HG03103 (cell line): Measurements from ENCODE around the gene ARMC10.
"Not testable (repeated sequence)": the region's sequence is repeated elsewhere in the genome, so short reads cannot be mapped to it uniquely, and the experiment has no call there.

Experiments
- ATAC-seq: cut with Tn5 transposase; IDR thresholded peaks from one replicate; pipeline ENCODE4 v1.9.1; 2021; ENCODE audit warnings: low read depth; ENCODE audit not compliant: unreplicated experiment

The ARMC10 gene

DNA sequence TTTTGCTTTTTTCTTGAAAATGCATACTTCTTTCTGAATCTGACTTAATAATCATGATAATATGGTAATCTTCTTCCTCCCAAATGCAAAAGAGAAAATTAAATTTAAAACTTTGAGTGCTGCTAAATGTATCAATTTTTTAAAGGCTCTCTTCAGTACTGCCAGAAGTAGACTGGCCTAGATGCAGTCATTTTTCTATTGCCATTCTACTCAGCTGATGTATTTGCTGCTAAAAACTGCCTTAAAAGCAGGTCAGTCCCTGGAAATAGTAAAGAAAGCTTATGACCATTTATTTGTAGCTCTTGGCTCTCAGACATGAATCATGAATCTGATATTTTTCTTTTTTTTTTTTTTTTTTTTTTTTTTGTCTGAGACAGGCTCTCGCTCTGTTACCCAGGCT is 45.4 kb downstream of the ARMC10 start:
- ATAC-seq: no peak

DNA sequence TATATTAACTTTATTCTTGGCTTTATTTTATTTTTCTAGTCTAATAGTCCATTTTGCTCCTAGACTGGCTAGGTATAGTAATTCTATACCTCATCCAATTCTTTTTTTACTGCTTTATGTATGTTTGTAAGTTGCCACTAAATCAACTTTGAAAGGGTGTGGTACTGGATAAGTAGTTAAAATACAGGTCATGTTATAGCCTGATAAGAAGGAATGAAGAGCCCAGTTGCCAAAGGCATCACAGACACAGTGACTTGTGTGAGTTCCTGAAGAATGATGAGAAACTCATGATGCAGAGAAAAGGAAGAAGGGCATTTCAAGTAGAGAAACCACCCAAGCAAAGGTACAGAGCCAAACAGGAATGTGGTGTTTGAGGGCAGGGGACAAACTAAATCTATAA is 46.7 kb downstream of the ARMC10 start:
- no peak for ATAC-seq

DNA sequence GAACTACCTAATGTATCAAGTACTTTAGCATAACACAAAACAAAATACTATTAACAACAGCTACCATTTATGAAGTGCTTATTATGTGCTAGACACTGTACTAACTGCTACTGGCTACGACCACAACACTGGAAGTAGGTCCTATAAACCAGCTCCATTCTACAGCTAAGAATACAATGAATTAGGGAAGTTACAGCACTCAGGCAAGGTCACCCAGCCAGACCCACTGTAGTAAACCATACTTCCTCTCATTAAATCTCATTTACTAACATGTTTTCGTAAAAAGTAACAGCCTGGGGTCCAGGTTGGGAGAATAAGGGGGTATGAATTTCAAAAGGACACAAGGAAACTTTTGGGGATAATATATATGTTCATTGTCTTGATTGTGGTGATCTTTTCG is 48.6 kb downstream of the ARMC10 start:
- no peak for ATAC-seq

DNA sequence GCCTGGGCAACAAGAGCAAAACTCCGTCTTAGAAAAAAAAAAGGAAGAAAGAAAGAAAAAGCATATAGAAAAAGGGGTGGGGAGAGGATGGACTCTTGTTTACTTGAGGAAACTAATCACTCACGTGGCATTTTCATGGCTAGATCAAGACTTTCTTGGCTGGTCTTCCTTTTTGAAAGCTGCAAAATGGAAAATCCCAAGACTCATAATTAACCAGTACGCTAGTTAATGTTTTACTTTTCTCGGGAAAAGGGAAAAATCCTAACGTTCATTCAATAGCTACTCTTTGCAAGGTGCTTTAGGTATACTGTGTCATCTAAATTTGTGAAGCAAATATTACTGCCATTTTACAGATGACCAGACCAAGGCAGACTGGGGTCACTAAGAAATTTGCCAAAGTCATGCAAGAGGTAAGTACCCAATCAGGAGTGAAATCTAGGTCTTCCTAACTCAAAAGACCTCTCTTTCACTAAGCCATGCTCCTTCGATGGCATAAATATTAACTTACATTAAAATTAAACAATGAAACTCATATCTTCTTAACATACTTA is 49.6 kb downstream of the ARMC10 start:
- no peak for ATAC-seq

GRCh38 chr7:103127006-103127405 is 52.1 kb downstream of the ARMC10 start:
- no peak for ATAC-seq

GRCh38 chr7:103129702-103130549 is 55.0 kb downstream of the ARMC10 start:
- ATAC-seq: no peak

DNA sequence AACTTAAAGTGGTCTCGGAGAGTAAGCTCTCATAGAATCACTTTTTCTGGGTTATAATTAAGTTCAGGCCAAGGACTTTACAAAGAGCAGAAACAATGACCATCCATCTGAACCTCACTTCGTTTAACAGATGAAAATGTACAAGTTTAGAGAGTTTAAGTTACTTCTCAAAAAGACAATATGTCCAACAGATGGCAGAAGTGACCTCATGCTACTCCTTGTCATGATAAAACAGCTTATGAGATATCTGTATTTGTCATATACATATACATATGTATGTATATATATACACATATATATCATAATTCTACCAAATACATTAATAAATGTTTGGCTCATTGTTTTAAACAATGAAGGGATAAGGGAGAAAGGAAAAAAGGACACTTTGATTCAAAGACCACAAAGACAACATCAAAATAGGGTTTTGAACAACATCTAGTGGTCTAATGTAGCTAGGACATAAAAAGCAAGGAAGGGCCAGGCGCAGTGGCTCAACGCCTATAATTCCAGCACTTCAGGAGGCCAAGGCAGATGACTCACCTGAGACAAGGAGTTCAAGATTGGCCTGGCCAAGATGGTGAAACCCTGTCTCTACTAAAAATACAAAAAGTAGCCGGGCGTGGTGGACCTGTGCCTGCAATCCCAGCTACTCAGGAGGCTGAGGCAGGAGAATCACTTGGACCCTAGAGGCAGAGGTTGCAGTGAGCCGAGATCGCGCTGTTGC is 56.1 kb downstream of the ARMC10 start:
- ATAC-seq: no peak

GRCh38 chr7:103132995-103133688 is 58.2 kb downstream of the ARMC10 start:
- no peak for ATAC-seq

- no peak for ATAC-seq
These were observed 60.1 kb downstream of the ARMC10 start for GRCh38 chr7:103134836-103135554.

GRCh38 chr7:103140061-103140460 is 65.1 kb downstream of the ARMC10 start:
- no peak for ATAC-seq

DNA sequence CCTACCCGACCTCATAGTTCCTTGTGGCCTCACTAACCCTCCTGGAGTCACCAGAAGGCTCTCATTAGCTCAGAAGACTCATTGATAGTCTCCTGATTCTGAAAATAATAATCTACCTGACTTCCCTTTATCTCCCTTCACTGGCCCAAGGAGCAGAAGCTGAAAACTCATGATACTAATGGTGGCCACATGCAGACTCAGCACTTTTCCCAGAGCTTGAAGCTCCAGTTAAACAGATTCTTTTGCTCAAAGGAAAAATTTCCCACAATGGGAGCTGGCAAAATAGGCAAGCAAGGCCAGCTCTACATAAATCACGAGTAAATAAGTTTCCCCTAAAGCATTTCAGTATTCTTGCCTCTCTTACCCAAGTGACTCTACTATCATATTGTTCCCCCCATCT is 65.7 kb downstream of the ARMC10 start:
- ATAC-seq: no peak

DNA sequence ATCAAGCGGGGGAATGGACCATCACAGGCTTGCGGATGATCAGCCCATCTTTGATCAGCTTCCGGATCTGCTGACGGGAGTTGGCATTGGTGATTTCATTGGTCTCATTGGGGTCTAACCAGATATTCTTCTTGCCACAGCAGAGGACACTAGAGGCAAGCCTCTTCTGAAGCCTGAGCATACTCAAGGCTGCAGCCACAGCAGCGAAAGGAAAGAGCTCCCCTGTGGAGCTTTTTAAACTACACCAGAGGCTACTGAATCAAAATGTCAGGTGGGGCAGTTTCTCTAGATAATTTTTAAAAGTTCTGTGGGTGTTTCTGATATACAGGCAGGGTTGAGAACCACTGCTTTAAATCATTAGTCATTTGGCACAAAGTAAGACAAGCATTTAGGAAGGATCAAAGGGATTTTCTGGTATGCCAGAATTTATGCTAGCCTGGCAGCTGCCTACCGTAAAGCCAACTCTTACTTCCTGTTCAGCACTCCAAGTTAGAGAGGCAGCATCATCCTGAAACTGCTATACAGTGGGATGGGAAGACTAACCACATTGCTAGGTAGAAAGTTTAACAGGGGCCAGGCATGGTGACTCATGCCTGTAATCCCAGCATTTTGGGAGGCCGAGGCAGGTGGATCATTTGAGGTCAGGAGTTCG is 66.9 kb downstream of the ARMC10 start:
- no peak for ATAC-seq

- ATAC-seq: no peak
These were observed 67.6 kb downstream of the ARMC10 start for GRCh38 chr7:103142494-103142893.

DNA sequence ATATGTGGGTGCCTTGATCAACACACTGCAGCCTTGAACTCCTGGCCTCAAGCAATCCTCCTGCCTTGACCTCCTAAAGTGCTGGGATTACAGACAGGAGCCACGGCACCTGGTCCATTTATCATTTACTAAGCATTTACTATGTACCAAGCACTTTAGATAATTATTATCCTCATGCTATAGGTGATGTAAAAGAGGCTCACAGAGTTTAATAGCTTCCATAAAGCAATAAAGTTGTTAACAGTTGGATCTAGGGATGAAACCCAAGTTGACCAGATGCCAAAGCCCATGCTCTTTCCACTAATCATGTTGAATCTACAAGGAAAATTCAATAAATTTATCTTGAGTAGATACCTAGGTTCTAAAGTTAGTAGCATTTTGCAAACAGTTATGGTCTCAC is 68.9 kb downstream of the ARMC10 start:
- no peak for ATAC-seq

DNA sequence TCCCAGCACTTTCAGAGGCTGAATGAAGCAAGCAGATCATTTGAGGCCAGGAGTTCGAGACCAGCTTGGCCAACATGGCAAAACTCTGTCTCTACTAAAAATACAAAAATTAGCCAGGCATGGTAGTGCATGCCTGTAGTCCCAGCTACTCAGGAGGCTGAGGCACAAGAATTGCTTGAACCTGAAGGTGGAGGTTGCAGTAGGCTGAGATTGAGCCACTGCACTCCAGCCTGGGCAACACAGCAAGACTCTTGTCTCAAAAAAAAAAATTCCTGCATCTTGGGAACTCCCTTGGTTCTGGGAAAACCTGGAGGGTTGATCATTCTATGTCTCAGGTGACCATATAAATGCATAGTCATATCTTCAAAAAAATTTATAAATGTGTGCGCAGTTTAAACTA is 69.8 kb downstream of the ARMC10 start:
- ATAC-seq: not testable (repeated sequence)

DNA sequence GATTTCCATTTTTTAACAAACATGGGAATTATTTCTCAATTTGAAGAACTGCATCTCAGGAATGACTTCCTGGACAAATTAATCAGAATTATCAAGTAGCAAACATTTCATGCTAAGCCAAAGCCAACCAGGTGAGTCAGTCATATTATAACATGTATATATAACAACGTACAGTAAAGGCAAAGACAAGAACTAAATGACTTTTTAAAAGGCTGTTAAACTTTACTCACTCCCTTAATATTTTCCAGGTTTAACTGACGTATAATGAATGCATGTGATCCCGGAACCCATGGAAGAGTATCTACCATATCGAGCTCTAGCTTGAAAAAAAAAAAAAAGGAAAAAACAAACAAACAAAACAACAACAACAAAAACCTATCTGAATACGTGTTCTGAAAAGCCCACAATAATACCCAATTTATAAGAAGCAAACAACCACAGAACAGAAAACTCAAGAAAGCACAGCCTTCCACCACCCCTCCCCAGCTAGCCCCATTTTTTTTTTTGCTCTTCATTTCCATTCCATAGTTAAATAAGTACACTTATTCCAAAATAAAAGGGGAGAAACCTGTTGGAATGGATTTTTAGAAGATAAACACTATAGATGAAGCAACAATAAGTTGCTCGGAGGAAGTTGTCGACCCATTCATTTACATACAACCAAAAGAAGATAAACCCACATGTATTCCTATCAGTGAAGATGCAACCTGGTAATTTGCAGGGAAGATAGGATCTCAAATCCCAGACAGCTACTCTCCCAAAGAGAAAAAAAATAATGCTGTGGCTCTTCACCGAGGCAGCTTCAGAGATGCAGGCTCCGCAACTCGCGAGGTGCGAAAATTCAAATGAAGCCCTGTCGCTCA is 73.4 kb downstream of the ARMC10 start:
- no peak for ATAC-seq
